Measurements from ENCODE around the gene ARHGAP24. TPM values are rescaled to one million over a fixed set of nuclear protein-coding genes. Genes with fewer than 3 reads are reported as not detected.

The ARHGAP24 gene
- total RNA-seq, 2 donors from 2014 or later, result 66.8 to 85.6 TPM

DNA sequence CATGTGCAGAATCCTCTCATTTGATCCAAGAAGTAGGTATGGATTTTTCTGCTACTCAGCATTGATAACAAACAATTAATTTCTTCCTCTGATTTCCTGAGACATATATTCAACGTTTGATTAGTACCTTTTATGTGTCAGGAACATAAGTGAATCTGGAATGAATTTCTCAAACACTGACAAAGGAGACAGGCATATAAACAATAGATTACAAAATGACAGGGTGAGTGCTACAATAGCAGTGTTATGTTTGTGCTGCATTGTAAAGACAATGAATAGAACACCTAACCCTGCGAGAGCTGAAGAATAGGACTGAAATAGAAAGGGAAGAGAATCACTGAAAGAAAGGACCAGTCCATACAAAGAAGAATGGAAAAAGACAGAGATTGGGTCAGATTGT, 52.9 kb downstream of the ARHGAP24 start:
- no peaks in the 10 kb centered on the region for H3K36me3 ChIP-seq (ENCODE audit: control insufficient read depth, insufficient read depth, low read length)
- Mint-ChIP-seq H3K27me3 (ENCODE audit: insufficient read depth) (peaks cover 13% of the 10 kb centered on the region), H3K9me3 (no peaks in the 10 kb centered on the region), H3K4me3 (no peak overlapping the region), H3K4me1 (no peaks in the 10 kb centered on the region), H3K36me3 (ENCODE audit: low read depth) (no peaks in the 10 kb centered on the region), H3K27ac (no peak overlapping the region)
- DNase-seq, result no peak
- no peak overlapping the region for H3K27ac ChIP-seq (ENCODE audit: low read depth, low read length)
- 79 to 88% methylated on average over 1 to 2 of the region's 2 CpGs for WGBS, 2 experiments (ENCODE audit: insufficient coverage in 1 of 2, insufficient read length in 1 of 2)
- no peaks in the 10 kb centered on the region for H3K4me1 ChIP-seq (ENCODE audit: control insufficient read depth, insufficient read depth, low read length)
- no peak overlapping the region for H3K9ac ChIP-seq (ENCODE audit: extremely low read depth, low read length, poor library complexity, severe bottlenecking)
- no peaks in the 10 kb centered on the region for H3K9me3 ChIP-seq (ENCODE audit: control insufficient read depth, low read length)
- H3K27me3 ChIP-seq (ENCODE audit: control insufficient read depth, insufficient read depth, low read length, poor library complexity, severe bottlenecking), result no peaks in the 10 kb centered on the region
- no peak for TF ChIP-seq CTCF (conservative IDR thresholded peaks at IDR 0.05)
- no peak overlapping the region for H3K4me3 ChIP-seq (ENCODE audit: low read length)

- WGBS, 2 experiments (ENCODE audit: insufficient coverage in 1 of 2, insufficient read length in 1 of 2), result 80 to 89% methylated on average over 1 of the region's 1 CpG
- H3K27ac Mint-ChIP-seq, result no peak overlapping the region
- Histone ChIP-seq H3K36me3 (ENCODE audit: control insufficient read depth, insufficient read depth, low read length) (no peaks in the 10 kb centered on the region), H3K9ac (ENCODE audit: extremely low read depth, low read length, poor library complexity, severe bottlenecking) (no peak overlapping the region), H3K9me3 (ENCODE audit: control insufficient read depth, low read length) (no peaks in the 10 kb centered on the region), H3K27ac (ENCODE audit: low read depth, low read length) (no peak overlapping the region), H3K4me1 (ENCODE audit: control insufficient read depth, insufficient read depth, low read length) (no peaks in the 10 kb centered on the region), H3K4me3 (ENCODE audit: low read length) (no peak overlapping the region), H3K27me3 (ENCODE audit: control insufficient read depth, insufficient read depth, low read length, poor library complexity, severe bottlenecking) (no peaks in the 10 kb centered on the region)
- H3K27me3 Mint-ChIP-seq (ENCODE audit: insufficient read depth), result peaks cover 3% of the 10 kb centered on the region
- TF ChIP-seq CTCF (conservative IDR thresholded peaks at IDR 0.05), result no peak
- no peaks in the 10 kb centered on the region for H3K36me3 Mint-ChIP-seq (ENCODE audit: low read depth)
- no peak for DNase-seq
- H3K4me3 Mint-ChIP-seq, result no peak overlapping the region
- no peaks in the 10 kb centered on the region for H3K4me1 Mint-ChIP-seq
- no peaks in the 10 kb centered on the region for H3K9me3 Mint-ChIP-seq
Observed at GRCh38 chr4:85531560-85532341, 56.8 kb downstream of the ARHGAP24 start.

DNA sequence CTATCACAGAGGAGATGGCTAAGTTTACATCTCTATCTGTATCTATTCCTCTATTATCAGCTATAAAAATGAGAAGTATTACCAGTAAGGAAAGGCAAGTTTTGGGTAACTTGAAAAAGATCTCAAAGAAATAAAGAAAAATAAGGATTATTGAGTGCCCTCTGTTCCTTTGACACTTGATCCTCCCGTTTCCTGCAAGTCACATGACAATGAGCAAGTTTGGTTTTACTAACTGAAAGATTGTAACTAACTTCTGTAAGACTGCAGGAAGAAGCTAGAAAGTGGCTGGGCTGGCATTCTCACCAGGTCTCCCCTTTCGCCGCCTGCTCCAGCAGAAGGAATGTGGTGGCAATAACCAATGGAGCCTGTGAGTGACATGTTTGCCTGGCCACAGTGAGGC, 59.2 kb downstream of the ARHGAP24 start:
- Mint-ChIP-seq H3K4me1 (peaks cover 5% of the 10 kb centered on the region), H3K27me3 (ENCODE audit: insufficient read depth) (peaks cover 3% of the 10 kb centered on the region), H3K27ac (no peak overlapping the region), H3K9me3 (no peaks in the 10 kb centered on the region), H3K36me3 (ENCODE audit: low read depth) (no peaks in the 10 kb centered on the region), H3K4me3 (no peak overlapping the region)
- H3K27me3 ChIP-seq (ENCODE audit: control insufficient read depth, insufficient read depth, low read length, poor library complexity, severe bottlenecking), result no peaks in the 10 kb centered on the region
- H3K27ac ChIP-seq (ENCODE audit: low read depth, low read length), result no peak overlapping the region
- 91 to 100% methylated on average over 3 of the region's 3 CpGs for WGBS, 2 experiments (ENCODE audit: insufficient coverage in 1 of 2, insufficient read length in 1 of 2)
- H3K9me3 ChIP-seq (ENCODE audit: control insufficient read depth, low read length), result no peaks in the 10 kb centered on the region
- H3K4me1 ChIP-seq (ENCODE audit: control insufficient read depth, insufficient read depth, low read length), result no peaks in the 10 kb centered on the region
- DNase-seq, result no peak
- no peaks in the 10 kb centered on the region for H3K36me3 ChIP-seq (ENCODE audit: control insufficient read depth, insufficient read depth, low read length)
- no peak overlapping the region for H3K9ac ChIP-seq (ENCODE audit: extremely low read depth, low read length, poor library complexity, severe bottlenecking)
- no peak overlapping the region for H3K4me3 ChIP-seq (ENCODE audit: low read length)
- TF ChIP-seq CTCF (conservative IDR thresholded peaks at IDR 0.05), result no peak

Data from endodermal cell (in vitro differentiated cells).